HG02759 (cell line): ENCODE measurements around the gene IGFBP1.
"Not testable (repeated sequence)": the region's sequence is repeated elsewhere in the genome, so short reads cannot be mapped to it uniquely, and the experiment has no call there.

Experiments used
- ATAC-seq: cut with Tn5 transposase; IDR thresholded peaks from one replicate; pipeline ENCODE4 v1.9.1; 2021; ENCODE audit warnings: mild to moderate bottlenecking, moderate library complexity; ENCODE audit not compliant: unreplicated experiment

Gene IGFBP1

GRCh38 chr7:45930967-45931366 is 42.7 kb downstream of the IGFBP1 start:
- no peak for ATAC-seq

GRCh38 chr7:45937301-45937700 is 49.0 kb downstream of the IGFBP1 start:
- ATAC-seq: no peak

- ATAC-seq: no peak
Measured at GRCh38 chr7:45937862-45938261, 49.6 kb downstream of the IGFBP1 start.

GRCh38 chr7:45938626-45939302 is 50.5 kb downstream of the IGFBP1 start:
- no peak for ATAC-seq

GRCh38 chr7:45939574-45939973 is 51.3 kb downstream of the IGFBP1 start:
- ATAC-seq: no peak

- not testable (repeated sequence) for ATAC-seq
Measured at GRCh38 chr7:45940237-45940781, 52.0 kb downstream of the IGFBP1 start.

- no peak for ATAC-seq
Measured at GRCh38 chr7:45940939-45941338, 52.7 kb downstream of the IGFBP1 start.
